ENCODE measurements around the gene C11orf21.

The C11orf21 gene

DNA sequence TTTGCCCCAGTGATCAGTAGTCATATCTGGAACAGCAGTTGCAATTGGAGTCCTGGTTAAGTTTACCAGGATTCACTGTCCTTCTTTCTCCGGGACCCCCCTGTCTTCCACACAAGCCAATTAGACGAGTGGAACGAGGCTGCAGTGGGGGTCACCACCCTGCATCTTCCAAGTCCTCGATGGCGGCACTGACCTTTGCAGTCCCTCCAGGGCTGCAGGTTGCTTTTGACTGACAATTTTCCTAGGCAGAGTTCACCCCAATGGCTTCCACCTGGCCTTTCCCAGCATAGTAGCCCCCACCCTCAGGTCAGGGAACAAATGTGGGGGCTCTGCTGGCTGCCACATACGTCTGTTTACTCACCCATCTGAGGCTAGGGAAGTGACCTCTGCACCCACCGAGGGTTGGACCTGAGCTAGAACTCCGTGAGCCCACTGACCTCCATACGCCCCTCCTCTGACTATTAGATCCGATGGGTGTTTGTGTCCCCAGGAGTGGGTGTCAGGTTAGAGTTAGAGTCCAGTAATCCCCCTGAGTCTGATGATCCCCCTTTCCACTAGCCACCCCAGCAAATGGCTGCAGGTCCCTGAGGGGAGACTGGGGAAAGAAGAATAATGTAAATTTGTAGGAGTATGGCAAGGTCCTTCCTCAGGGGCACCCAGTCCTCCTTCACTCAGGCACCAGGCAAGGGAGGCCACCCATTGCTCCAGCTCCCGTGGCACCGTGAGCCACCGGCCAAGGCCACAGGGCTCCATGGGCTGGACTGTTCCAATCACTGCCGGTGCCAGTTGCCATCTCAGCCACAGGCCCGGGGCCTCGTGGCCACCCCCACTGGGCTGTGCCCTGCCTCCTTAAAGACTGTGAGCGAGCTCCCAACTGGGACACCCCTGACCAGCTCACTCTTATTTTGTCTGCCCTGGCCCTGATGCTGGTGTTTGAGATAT is 5.5 kb downstream of the C11orf21 start:
- peak; percentile 29 for DNase-seq

- DNase-seq, result peak; percentile 21
These were observed 6.8 kb downstream of the C11orf21 start for GRCh38 chr11:2294926-2295290.

DNA sequence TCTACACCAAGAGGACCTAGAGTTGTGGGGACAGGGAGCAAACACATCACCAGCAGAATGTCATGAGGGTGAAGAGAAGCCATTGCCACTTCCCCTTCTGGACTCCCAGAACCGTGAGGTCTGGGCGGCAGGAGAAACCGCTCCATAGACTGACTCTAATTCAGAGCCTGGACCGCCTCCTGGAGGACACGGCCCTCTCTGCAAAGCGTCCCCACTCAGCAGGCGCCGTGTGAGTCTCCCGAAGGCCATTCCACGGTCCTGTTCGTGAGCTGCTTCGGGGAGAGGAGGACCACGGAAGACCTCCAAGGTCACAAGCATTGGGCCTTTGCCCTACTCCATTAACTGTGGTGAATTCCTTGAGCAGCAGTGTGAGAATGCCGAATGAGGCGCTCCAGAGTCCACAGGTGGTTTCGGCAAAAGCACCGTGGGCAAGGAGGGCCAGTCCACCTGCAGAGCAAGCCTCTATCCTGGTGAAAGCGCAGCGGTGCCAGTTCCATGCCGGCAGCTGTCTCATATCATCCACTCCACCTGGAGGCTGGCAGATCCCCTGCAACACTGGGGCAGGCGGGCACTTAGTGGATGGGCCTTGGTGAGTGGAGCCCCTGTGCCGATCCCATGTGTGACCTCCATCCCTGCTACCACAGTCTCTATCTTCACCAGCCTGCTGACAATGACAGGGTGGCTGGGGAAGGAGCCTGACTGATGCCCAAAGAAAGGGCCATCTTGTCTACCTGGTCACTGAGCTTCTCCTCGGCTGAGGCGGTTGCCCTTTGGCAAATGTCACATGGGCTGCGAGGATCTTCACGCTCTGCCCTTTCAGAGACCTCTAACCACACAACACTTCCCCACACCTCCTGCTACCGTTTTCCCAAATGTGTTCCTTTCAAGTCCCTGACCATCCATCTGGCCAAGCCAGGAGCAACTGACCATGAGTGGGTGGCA is 7.5 kb downstream of the C11orf21 start:
- DNase-seq, result peak; percentile 34

DNA sequence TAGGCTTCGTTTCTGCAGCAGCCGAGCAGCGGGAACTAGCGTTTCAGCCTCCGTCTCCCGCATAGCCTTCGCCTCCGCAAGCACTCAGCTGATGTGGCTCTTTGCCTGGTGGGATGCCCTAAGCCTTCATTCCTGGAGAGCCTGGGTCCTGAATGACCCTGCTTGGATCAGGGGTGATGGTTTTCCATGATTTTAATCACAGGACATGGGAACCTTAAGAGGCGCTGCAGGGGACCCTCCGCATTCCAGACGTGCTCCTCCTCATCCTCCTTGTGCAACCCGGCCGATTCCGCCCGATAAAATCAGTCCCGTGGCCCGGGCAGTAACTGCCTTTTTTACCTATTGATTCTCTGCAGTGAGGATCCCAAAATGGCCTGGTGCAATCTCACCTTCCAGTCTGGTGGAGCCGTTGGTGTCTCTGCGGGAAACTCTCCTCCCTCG is 8.2 kb downstream of the C11orf21 start:
- peak; percentile 29 for DNase-seq

DNA sequence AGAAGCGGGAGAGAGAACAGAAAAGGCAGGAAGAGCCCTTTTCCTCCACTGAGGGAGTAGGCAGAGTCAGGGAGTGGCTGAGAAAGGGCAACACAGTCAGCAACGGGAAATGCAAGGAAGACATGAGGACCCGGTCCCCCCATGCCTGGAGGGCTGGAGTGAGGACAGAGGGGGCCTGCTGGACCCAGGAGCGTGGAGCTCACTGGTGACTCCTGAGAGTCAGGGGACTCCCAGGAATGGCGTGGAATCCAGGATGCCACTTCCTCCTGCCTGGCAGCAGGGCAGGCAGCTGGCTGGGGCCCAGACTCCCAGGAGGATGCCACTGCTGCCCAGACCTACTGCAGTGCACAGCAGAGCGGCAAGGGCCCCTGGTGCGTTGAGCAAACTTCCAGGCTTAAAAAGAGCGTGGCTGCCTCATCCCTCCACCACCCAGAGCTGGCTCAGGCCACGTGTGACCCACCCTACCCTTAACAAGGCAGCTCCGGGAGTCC is 11.3 kb downstream of the C11orf21 start:
- DNase-seq, result peak; percentile 40

GRCh38 chr11:2289859-2290258 is 11.9 kb downstream of the C11orf21 start:
- peak; percentile 35 for DNase-seq

- DNase-seq, result peak; percentile 13
These were observed 12.4 kb downstream of the C11orf21 start for GRCh38 chr11:2289350-2289749.

DNA sequence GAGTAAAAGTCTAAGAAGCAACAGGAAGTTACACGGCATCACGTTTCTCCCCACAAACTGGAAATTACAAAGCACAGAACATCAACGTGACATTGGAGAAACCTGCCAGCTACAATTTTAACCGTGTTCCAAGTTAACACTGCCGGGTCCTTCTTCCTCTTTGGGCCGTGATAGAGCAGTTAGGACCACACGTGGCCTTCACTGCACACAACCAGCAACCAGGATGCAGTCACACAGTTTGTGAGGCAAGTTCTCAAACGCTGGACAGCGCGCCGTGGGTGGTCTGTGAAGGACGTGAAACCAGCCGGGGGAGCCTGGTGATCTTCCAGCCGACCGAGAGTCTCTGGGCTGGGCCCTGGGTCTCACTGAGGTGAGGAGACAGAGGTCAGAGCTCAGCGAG is 14.6 kb downstream of the C11orf21 start:
- DNase-seq, result peak; percentile 36

DNA sequence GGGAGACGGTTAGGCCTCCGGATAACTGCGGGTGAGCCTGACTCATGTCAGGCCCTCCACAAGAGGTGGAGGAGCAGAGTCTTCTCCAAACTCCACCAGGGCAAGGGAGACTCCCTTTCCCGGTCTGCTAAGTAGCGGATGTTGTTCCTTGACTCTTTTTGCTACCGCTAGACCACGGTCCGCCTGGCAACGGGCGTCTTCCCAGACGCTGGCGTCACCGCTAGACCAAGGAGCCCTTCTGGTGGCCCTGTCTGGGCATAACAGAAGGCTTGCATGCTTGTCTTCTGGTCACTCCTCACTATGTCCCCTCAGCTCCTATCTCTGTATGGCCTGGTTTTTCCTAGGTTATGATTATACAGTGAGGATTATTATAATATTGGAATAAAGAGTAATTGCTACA is 15.4 kb downstream of the C11orf21 start:
- peak; percentile 22 for DNase-seq

- DNase-seq, result no peak
These were observed 21.5 kb downstream of the C11orf21 start for GRCh38 chr11:2280208-2280607.

GRCh38 chr11:2277933-2278523 is 23.7 kb downstream of the C11orf21 start:
- DNase-seq, result peak; percentile 30

- peak; percentile 44 for DNase-seq
These were observed 24.7 kb downstream of the C11orf21 start for GRCh38 chr11:2277008-2277346.

DNA sequence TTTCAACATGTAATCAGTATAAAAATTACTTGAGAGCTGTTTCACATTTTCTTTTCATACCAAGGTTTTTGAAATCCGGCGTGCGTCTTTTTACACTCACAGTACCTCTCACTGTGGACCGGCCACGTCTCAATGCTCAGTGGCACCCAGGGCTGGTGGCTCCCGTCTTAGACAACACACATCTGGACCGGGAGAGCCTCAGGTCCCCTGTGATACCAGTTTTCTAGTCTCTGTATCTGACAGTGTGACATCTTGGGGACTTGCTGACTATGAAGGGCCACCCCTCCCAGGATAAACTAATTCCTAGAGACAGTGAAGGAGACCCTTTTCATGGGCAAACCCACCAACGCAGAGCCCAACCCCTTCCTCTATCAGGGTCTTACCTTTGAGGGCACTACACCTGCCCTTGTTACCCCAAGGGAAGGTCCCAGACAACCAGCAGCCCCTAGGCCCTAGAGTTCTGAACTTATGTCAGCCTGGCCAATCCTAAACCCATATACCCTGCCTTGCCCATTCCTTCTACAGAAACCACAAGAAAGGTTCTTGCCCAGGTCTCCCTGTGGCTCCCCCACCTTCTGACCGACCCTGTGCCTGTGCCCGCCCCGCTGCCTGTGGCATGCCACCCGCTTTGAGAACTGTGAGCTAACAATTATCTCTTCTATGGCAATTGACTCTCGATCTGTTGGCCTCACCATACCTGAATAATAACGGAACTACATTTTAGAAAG is 25.3 kb downstream of the C11orf21 start:
- DNase-seq, result peak; percentile 21

GRCh38 chr11:2275334-2276279 is 26.1 kb downstream of the C11orf21 start:
- DNase-seq, result peak; percentile 23

- no peak for DNase-seq
These were observed 27.9 kb downstream of the C11orf21 start for GRCh38 chr11:2273771-2274170.

DNA sequence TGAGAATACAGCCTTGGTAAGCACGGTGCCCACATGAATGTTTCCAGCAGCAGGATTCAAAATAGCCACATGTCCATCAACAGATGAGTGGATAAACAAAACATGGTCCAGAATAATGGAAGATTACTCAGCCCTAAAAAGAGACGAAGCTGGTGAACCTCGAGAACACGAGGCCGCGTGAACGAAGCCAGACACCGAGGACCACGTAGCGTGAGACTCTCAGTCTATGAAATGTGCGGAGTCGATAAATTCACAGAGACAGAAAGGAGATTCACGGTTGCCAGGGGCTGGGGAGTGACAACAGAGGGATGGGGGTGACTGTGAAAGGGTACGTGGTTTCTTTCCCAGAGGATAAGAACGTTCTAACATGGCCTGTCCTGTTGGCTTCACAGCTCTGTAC is 28.4 kb downstream of the C11orf21 start:
- peak; percentile 23 for DNase-seq

DNA sequence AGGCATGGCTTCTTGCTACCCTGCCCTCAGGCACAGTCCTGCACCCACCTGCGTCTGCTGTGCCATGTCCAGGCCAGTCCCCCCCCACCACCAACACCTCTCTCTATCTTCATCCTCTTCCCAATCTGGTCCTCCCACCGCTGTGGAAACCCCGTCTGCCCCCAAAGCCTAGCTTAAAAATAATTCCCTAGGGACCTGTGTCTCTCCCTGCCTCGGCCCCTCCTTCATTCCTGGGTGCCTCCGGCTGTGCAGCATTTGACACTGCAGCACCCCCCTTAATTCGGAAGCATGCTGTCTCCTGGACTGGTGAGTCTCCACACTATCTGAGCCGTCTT is 28.8 kb downstream of the C11orf21 start:
- peak; percentile 27 for DNase-seq

DNA sequence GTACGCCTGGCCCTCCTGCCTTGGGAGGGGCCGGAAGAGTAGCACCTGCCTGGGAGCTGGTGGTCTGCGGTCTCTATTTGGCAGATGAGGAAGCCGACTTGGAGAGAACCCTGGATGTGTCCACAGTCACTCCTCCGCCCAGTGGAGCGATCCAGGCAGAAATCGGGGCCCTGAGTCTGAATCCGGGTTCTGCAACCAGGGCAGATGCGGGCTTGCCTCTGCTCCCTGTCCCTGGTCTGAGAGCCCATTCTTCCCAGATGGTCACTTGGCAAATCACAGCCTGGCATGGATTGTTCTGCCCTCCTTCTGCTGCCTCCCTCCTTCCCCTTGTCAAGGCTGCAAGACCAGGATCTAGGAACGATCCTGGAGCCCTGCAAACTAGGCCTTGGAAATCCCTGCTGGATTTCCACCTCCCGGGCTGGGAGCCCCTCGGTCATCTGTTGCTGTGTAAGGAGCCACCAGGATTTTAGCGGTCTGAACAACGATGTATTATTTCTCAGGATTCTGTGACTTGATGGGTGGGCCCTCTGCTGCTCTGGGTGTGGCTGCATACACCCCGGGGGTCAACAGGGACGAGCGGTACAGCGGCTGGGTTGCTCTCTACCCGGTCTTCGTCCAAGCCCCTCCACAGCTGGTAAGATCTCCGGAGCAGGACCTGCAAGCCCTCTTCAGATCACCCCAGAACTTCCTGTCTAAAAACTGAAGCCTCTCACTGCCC is 29.3 kb downstream of the C11orf21 start:
- peak; percentile 32 for DNase-seq

- peak; percentile 38 for DNase-seq
These were observed 30.1 kb downstream of the C11orf21 start for GRCh38 chr11:2271327-2272227.

GRCh38 chr11:2271077-2271326 is 30.7 kb downstream of the C11orf21 start:
- DNase-seq, result no peak

All from right forelimb (tissue), 1 donor.